Measurements from ENCODE around the gene NCKAP5.

DNA sequence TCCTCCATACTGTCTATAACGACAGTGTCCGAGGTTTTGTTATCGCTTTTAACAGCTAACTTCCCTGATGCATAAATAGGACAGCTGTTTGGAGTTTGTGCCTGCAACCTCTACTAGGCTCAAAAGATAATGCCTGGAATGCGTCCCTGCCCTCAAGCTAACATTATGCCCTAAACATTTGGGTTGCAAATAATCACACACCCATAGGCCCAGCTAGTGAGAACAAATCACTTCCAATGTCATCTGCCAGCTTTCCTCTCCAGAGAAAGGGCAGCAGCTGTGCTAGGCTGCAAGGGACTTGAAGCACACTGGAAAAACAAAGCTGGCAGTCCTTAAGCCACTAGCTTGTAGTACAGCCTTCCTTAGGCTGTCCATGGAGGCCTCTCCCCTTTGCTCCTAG is 696.4 kb downstream of the NCKAP5 start:
- TF ChIP-seq, protein P1, sequence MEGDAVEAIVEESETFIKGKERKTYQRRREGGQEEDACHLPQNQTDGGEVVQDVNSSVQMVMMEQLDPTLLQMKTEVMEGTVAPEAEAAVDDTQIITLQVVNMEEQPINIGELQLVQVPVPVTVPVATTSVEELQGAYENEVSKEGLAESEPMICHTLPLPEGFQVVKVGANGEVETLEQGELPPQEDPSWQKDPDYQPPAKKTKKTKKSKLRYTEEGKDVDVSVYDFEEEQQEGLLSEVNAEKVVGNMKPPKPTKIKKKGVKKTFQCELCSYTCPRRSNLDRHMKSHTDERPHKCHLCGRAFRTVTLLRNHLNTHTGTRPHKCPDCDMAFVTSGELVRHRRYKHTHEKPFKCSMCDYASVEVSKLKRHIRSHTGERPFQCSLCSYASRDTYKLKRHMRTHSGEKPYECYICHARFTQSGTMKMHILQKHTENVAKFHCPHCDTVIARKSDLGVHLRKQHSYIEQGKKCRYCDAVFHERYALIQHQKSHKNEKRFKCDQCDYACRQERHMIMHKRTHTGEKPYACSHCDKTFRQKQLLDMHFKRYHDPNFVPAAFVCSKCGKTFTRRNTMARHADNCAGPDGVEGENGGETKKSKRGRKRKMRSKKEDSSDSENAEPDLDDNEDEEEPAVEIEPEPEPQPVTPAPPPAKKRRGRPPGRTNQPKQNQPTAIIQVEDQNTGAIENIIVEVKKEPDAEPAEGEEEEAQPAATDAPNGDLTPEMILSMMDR (IDR thresholded peaks at IDR 0.05): no peak
- no peak for TF ChIP-seq POLR2A (IDR thresholded peaks at IDR 0.05)
